ENCODE results near the gene OSBPL5. TPM values are rescaled to one million over a fixed set of nuclear protein-coding genes. Genes with fewer than 3 reads are reported as not detected.

Gene OSBPL5
- total RNA-seq, 4 donors from 2014 or later, result 14.1 to 67.6 (median 31.8) TPM

GRCh38 chr11:3206156-3206921 lies 41.2 kb upstream of the OSBPL5 start:
- ATAC-seq (ENCODE audit: low FRiP score), result no peak

GRCh38 chr11:3205261-3206155 lies 40.4 kb upstream of the OSBPL5 start:
- no peak for ATAC-seq (ENCODE audit: low FRiP score)

More at GRCh38 chr11:3206156-3206921, 41.2 kb upstream of the OSBPL5 start:
- no peak for DNase-seq (ENCODE audit: low spot score)
- TF ChIP-seq CTCF (IDR thresholded peaks at IDR 0.05), result no peak

GRCh38 chr11:3204141-3205015 lies 39.3 kb upstream of the OSBPL5 start:
- DNase-seq (ENCODE audit: low spot score), result no peak
- ATAC-seq (ENCODE audit: low FRiP score), result no peak
- no peak for TF ChIP-seq CTCF (IDR thresholded peaks at IDR 0.05)

More at GRCh38 chr11:3205261-3206155, 40.4 kb upstream of the OSBPL5 start:
- no peak for DNase-seq (ENCODE audit: low spot score)
- no peak for TF ChIP-seq CTCF (IDR thresholded peaks at IDR 0.05)

GRCh38 chr11:3203221-3204043 lies 38.3 kb upstream of the OSBPL5 start:
- no peak for TF ChIP-seq CTCF (IDR thresholded peaks at IDR 0.05)
- DNase-seq (ENCODE audit: low spot score) (no peak), ATAC-seq (ENCODE audit: low FRiP score) (no peak)

GRCh38 chr11:3202759-3203158 lies 37.6 kb upstream of the OSBPL5 start:
- ATAC-seq (ENCODE audit: low FRiP score), result no peak
- TF ChIP-seq CTCF (IDR thresholded peaks at IDR 0.05), result no peak
- DNase-seq (ENCODE audit: low spot score), result no peak

- no peak for TF ChIP-seq CTCF (IDR thresholded peaks at IDR 0.05)
- DNase-seq (ENCODE audit: low spot score) (no peak), ATAC-seq (ENCODE audit: low FRiP score) (no peak)
Observed at GRCh38 chr11:3202305-3202704, 37.2 kb upstream of the OSBPL5 start.

Data from omental fat pad (tissue), 4 donors.